ENCODE data around the gene LIAS. TPM values are rescaled to one million over a fixed set of nuclear protein-coding genes. Genes with fewer than 3 reads are reported as not detected.

The LIAS gene
- total and polyA plus RNA-seq, 2 of the 13 experiments (the other 11 are each of a cell fraction or from before 2014, with no cell fraction given): 16.0 to 16.6 TPM

GRCh38 chr4:39458505-39459300 lies at the start of gene LIAS, which contains the start of gene RPL9 (continued):
- peak; percentile 31; the same call in 1 of the 2 replicates for TF ChIP-seq AFF4 (CRISPR knock-in tag; IDR thresholded peaks at IDR 0.05)
- TF ChIP-seq ZSCAN9 (CRISPR knock-in tag; IDR thresholded peaks at IDR 0.05; ENCODE audit: borderline replicate concordance): peak; percentile 48; the same call in 1 of the 2 replicates
- peak; percentile 91 for TF ChIP-seq ZBTB21 (CRISPR knock-in tag; IDR thresholded peaks at IDR 0.05)
- peak; percentile 100 for TF ChIP-seq GMEB2 (CRISPR knock-in tag; IDR thresholded peaks at IDR 0.05; ENCODE audit: low read depth)
- TF ChIP-seq ZBTB26 (CRISPR knock-in tag; IDR thresholded peaks at IDR 0.05; ENCODE audit: borderline replicate concordance): no peak
- TF ChIP-seq ZNF766 (CRISPR knock-in tag; IDR thresholded peaks at IDR 0.05; ENCODE audit: borderline replicate concordance): peak; percentile 93; the same call in 1 of the 2 replicates
- TF ChIP-seq ZNF788 (CRISPR knock-in tag; IDR thresholded peaks at IDR 0.05; ENCODE audit: borderline replicate concordance): peak; percentile 74; the same call in 1 of the 2 replicates
- TF ChIP-seq ZSCAN29 (CRISPR knock-in tag; conservative IDR thresholded peaks at IDR 0.05): no peak; the same call in 1 of the 2 replicates
- no peak for TF ChIP-seq GTF2F1 (IDR thresholded peaks at IDR 0.05; ENCODE audit: low read length)
- peak; percentile 34; the same call in 1 of the 2 replicates for TF ChIP-seq ZKSCAN1 (IDR thresholded peaks at IDR 0.05; ENCODE audit: low read length)
- TF ChIP-seq TBL1XR1 (IDR thresholded peaks at IDR 0.05; ENCODE audit: borderline replicate concordance, low read length, partially characterized antibody): peak; percentile 45
- TF ChIP-seq MTF2 (CRISPR knock-in tag; IDR thresholded peaks at IDR 0.05; ENCODE audit: borderline replicate concordance): no peak
- TF ChIP-seq GPBP1L1 (CRISPR knock-in tag; IDR thresholded peaks at IDR 0.05): no peak
- TF ChIP-seq NR1H2 (CRISPR knock-in tag; IDR thresholded peaks at IDR 0.05; ENCODE audit: borderline replicate concordance, low read depth): no peak
- TF ChIP-seq RFXAP (CRISPR knock-in tag; IDR thresholded peaks at IDR 0.05; ENCODE audit: borderline replicate concordance): peak; percentile 80
- no peak; the same call in none of the 2 replicates for TF ChIP-seq ZNF263 (CRISPR knock-in tag; IDR thresholded peaks at IDR 0.05)
- TF ChIP-seq DBP (CRISPR knock-in tag; IDR thresholded peaks at IDR 0.05; ENCODE audit: not compliant biosample characterization): no peak
- no peak for TF ChIP-seq KLF15 (CRISPR knock-in tag; IDR thresholded peaks at IDR 0.05; ENCODE audit: borderline replicate concordance)
- no peak for TF ChIP-seq KLF13 (CRISPR knock-in tag; IDR thresholded peaks at IDR 0.05)
- peak; percentile 43; the same call in 1 of the 2 replicates for TF ChIP-seq RCOR2 (CRISPR knock-in tag; IDR thresholded peaks at IDR 0.05)
- 0 out of 2 replicates have a peak, but pooled peaks have one; percentile 38 for TF ChIP-seq ZBTB38 (CRISPR knock-in tag; IDR thresholded peaks at IDR 0.05)

Measured in HepG2 (cell line).